Stimulated activated CD8-positive, alpha-beta memory T cell treated with anti-CD3 and anti-CD28 coated beads, Interleukin-7, amount 100 ng/mL, for 4 hours (primary cell): ENCODE results near the gene EIF3M.
A peak's percentile ranks its signal among the peaks of the same experiment; 100 is the strongest.

Experiments
- DNase-seq, 2 donors: peaks; one replicate each; pipeline ENCODE4 v3.0.0-alpha.2; 2020; ENCODE audit warnings: low read depth in 2 of 2

Gene EIF3M

GRCh38 chr11:32583459-32584271, at the start of gene EIF3M:
Gene EIF3M (plus strand): TSS chr11:32583831. CDS start chr11:32583888, 57 bp downstream.
- peak; percentile 92 to 94 for DNase-seq

GRCh38 chr11:32538804-32539203, 44.8 kb upstream of the EIF3M start:
- no peak for DNase-seq

GRCh38 chr11:32549611-32550187, 33.9 kb upstream of the EIF3M start:
- no peak for DNase-seq

GRCh38 chr11:32550207-32550606, 33.4 kb upstream of the EIF3M start:
- DNase-seq, result no peak

GRCh38 chr11:32555091-32555490, 28.5 kb upstream of the EIF3M start:
- no peak for DNase-seq

GRCh38 chr11:32555895-32556294, 27.7 kb upstream of the EIF3M start:
- DNase-seq, result no peak

GRCh38 chr11:32561835-32562234, 21.8 kb upstream of the EIF3M start:
- no peak for DNase-seq

GRCh38 chr11:32562839-32563599, 20.6 kb upstream of the EIF3M start:
- DNase-seq, result no peak

- DNase-seq, result no peak
Measured at GRCh38 chr11:32563600-32563959, 20.1 kb upstream of the EIF3M start.

GRCh38 chr11:32566517-32566916, 17.1 kb upstream of the EIF3M start:
- DNase-seq, result no peak

- no peak for DNase-seq
Measured at GRCh38 chr11:32567154-32567553, 16.5 kb upstream of the EIF3M start.

GRCh38 chr11:32569313-32569881, 14.2 kb upstream of the EIF3M start:
- no peak for DNase-seq

GRCh38 chr11:32571039-32571438, 12.6 kb upstream of the EIF3M start:
- no peak for DNase-seq

- DNase-seq, result no peak
Measured at GRCh38 chr11:32573228-32573627, 10.4 kb upstream of the EIF3M start.

- no peak for DNase-seq
Measured at GRCh38 chr11:32574421-32574820, 9.2 kb upstream of the EIF3M start.

- no peak for DNase-seq
Measured at GRCh38 chr11:32575070-32575469, 8.6 kb upstream of the EIF3M start.

- no peak for DNase-seq
Measured at GRCh38 chr11:32576456-32576855, 7.2 kb upstream of the EIF3M start.

GRCh38 chr11:32580967-32581366, 2.7 kb upstream of the EIF3M start:
- no peak for DNase-seq

GRCh38 chr11:32581556-32581955, 2.1 kb upstream of the EIF3M start:
- DNase-seq, result no peak

- no peak for DNase-seq
Measured at GRCh38 chr11:32584921-32585320, 1.3 kb downstream of the EIF3M start.

GRCh38 chr11:32586576-32587190, 3.1 kb downstream of the EIF3M start:
- DNase-seq, result no peak

GRCh38 chr11:32594272-32594671, 10.6 kb downstream of the EIF3M start:
- no peak for DNase-seq
